Choroid plexus epithelial cell (primary cell): Measurements from ENCODE around the gene ERCC6L.
A peak's percentile ranks its signal among the peaks of the same experiment; 100 is the strongest.

ENCODE experiments used
- DNase-seq: peaks from one replicate; pipeline ENCODE4 v3.0.0-alpha.2; 2010; ENCODE audit warnings: low read depth
- H3K4me3 ChIP-seq: 2 replicates; pipeline ENCODE4 v1.5.1; 2011; ENCODE audit warnings: low read depth, mild to moderate bottlenecking, control low read depth, low read length, moderate library complexity
- CTCF ChIP-seq: conservative IDR thresholded peaks from 2 replicates; pipeline ENCODE4 v1.5.1; 2011; ENCODE audit warnings: low read depth, mild to moderate bottlenecking, control low read depth, inconsistent platforms, low read length, moderate library complexity

ERCC6L gene

GRCh38 chrX:72169008-72169728 is 69.7 kb downstream of the ERCC6L start:
- no peak overlapping the region for H3K4me3 ChIP-seq
- DNase-seq = peak; percentile 22
- no peak for TF ChIP-seq CTCF

GRCh38 chrX:72165551-72165950 is 73.3 kb downstream of the ERCC6L start:
- H3K4me3 ChIP-seq = no peak overlapping the region
- TF ChIP-seq CTCF = no peak
- no peak for DNase-seq

GRCh38 chrX:72159769-72160168 is 79.1 kb downstream of the ERCC6L start:
- DNase-seq = no peak
- TF ChIP-seq CTCF = no peak
- no peak overlapping the region for H3K4me3 ChIP-seq

GRCh38 chrX:72158773-72159172 is 80.1 kb downstream of the ERCC6L start:
- no peak for DNase-seq
- H3K4me3 ChIP-seq = no peak overlapping the region
- TF ChIP-seq CTCF = no peak
